HEK293 (cell line): ENCODE data around the gene CIRBP.

Source experiments
- KLF1 ChIP-seq: fragments of 450-650 bp; formaldehyde crosslinking; IDR thresholded peaks from 2 replicates; pipeline ENCODE4 v1.5.1; 2016; ENCODE audit warnings: missing biosample characterization, missing genetic modification characterization
- KLF10 ChIP-seq: fragments of 450-650 bp; IDR thresholded peaks from 2 replicates; pipeline ENCODE4 v1.5.1; 2018; ENCODE audit warnings: missing biosample characterization, mild to moderate bottlenecking, missing genetic modification characterization
- SP2 ChIP-seq: fragments of 450-650 bp; formaldehyde crosslinking; IDR thresholded peaks from 2 replicates; pipeline ENCODE4 v1.5.1; 2016; ENCODE audit warnings: missing biosample characterization, missing genetic modification characterization
- ZNF501 ChIP-seq: fragments of 450-650 bp; formaldehyde crosslinking; IDR thresholded peaks from 2 replicates; pipeline ENCODE4 v1.5.1; 2016; ENCODE audit warnings: missing biosample characterization, missing genetic modification characterization
- ZNF571 ChIP-seq: fragments of 450-650 bp; formaldehyde crosslinking; IDR thresholded peaks from 2 replicates; pipeline ENCODE4 v1.5.0; 2017; ENCODE audit warnings: missing biosample characterization, missing genetic modification characterization
- ZNF596 ChIP-seq: fragments of 450-650 bp; IDR thresholded peaks from 2 replicates; pipeline ENCODE4 v1.5.0; 2018; ENCODE audit warnings: missing biosample characterization, mild to moderate bottlenecking, missing genetic modification characterization, moderate library complexity
- ZNF664 ChIP-seq: fragments of 450-650 bp; formaldehyde crosslinking; IDR thresholded peaks from 2 replicates; pipeline ENCODE4 v1.5.1; 2016; ENCODE audit warnings: missing biosample characterization, missing genetic modification characterization
- TF ChIP-seq, protein P1 (sequence below): fragments of 450-650 bp; formaldehyde crosslinking; IDR thresholded peaks from 2 replicates; pipeline ENCODE4 v1.5.1; 2016; ENCODE audit warnings: missing biosample characterization, missing genetic modification characterization, borderline replicate concordance
- TF ChIP-seq, protein P2 (sequence below): fragments of 450-650 bp; formaldehyde crosslinking; IDR thresholded peaks from 2 replicates; pipeline ENCODE4 v1.5.1; 2016; ENCODE audit warnings: missing biosample characterization, missing genetic modification characterization
- TF ChIP-seq, protein P3 (sequence below): fragments of 450-650 bp; formaldehyde crosslinking; IDR thresholded peaks from 2 replicates; pipeline ENCODE4 v1.5.1; 2016; ENCODE audit warnings: missing biosample characterization, missing genetic modification characterization
- TF ChIP-seq, protein P4 (sequence below): IDR thresholded peaks from 2 replicates; pipeline ENCODE4 v1.6.1; 2011; ENCODE audit warnings: mild to moderate bottlenecking, low read depth, low read length, borderline replicate concordance
- TF ChIP-seq, protein P5 (sequence below): fragments of 450-650 bp; formaldehyde crosslinking; conservative IDR thresholded peaks from 2 replicates; pipeline ENCODE4 v1.5.1; 2016; ENCODE audit warnings: low read depth, missing biosample characterization, missing genetic modification characterization
- TF ChIP-seq, protein P6 (sequence below): fragments of 450-650 bp; formaldehyde crosslinking; conservative IDR thresholded peaks from 2 replicates; pipeline ENCODE4 v1.5.1; 2016; ENCODE audit warnings: low read depth, missing biosample characterization, missing genetic modification characterization
- TF ChIP-seq, protein P7 (sequence below): fragments of 450-650 bp; formaldehyde crosslinking; IDR thresholded peaks from 2 replicates; pipeline ENCODE4 v1.5.1; 2016; ENCODE audit warnings: missing biosample characterization, missing genetic modification characterization, low read depth

The CIRBP gene

DNA sequence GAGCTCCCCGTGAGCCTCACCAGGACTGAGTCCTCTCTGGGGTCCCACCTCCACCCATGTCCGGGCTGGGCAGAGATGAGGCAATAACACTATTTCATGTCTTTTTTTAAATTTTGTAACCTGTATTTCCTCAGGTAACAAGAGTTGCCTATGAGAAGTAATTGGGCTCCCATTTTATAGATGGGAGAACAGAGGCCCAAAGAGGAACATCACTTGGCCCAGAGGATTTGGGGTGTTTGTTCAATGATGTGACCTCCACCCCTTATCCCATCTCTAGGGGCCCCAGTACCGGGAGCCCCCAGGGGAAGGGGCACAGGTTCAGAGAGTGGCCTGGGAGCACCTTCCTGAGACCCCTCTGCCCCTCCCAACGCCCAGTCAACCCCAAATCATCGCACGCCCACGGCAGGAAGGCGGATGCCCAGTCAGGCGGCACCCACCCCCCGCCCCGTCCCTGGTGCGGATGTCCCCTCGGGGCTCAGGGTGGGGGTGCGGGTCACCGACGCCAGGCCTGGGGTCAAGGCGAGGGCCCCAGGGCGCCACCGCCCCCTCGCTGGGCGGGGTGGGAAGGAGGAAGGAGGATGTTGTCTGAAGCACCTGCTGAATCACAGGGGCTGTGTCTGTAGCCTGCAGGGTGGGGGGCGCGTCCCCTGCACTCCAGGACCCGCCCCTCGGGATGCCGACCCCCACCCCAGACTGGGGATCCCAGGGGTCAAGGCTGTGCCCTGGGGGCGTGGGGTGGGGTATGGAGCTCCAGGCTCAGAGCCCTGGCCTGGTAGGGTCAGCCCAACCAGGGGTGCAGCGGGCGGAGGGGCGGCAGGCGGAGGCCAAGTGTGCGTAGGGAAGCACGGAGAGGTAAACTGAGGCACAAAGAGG is 9.0 kb upstream of the CIRBP start (continued):
- TF ChIP-seq, protein P1, sequence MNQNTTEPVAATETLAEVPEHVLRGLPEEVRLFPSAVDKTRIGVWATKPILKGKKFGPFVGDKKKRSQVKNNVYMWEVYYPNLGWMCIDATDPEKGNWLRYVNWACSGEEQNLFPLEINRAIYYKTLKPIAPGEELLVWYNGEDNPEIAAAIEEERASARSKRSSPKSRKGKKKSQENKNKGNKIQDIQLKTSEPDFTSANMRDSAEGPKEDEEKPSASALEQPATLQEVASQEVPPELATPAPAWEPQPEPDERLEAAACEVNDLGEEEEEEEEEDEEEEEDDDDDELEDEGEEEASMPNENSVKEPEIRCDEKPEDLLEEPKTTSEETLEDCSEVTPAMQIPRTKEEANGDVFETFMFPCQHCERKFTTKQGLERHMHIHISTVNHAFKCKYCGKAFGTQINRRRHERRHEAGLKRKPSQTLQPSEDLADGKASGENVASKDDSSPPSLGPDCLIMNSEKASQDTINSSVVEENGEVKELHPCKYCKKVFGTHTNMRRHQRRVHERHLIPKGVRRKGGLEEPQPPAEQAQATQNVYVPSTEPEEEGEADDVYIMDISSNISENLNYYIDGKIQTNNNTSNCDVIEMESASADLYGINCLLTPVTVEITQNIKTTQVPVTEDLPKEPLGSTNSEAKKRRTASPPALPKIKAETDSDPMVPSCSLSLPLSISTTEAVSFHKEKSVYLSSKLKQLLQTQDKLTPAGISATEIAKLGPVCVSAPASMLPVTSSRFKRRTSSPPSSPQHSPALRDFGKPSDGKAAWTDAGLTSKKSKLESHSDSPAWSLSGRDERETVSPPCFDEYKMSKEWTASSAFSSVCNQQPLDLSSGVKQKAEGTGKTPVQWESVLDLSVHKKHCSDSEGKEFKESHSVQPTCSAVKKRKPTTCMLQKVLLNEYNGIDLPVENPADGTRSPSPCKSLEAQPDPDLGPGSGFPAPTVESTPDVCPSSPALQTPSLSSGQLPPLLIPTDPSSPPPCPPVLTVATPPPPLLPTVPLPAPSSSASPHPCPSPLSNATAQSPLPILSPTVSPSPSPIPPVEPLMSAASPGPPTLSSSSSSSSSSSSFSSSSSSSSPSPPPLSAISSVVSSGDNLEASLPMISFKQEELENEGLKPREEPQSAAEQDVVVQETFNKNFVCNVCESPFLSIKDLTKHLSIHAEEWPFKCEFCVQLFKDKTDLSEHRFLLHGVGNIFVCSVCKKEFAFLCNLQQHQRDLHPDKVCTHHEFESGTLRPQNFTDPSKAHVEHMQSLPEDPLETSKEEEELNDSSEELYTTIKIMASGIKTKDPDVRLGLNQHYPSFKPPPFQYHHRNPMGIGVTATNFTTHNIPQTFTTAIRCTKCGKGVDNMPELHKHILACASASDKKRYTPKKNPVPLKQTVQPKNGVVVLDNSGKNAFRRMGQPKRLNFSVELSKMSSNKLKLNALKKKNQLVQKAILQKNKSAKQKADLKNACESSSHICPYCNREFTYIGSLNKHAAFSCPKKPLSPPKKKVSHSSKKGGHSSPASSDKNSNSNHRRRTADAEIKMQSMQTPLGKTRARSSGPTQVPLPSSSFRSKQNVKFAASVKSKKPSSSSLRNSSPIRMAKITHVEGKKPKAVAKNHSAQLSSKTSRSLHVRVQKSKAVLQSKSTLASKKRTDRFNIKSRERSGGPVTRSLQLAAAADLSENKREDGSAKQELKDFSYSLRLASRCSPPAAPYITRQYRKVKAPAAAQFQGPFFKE: no peak
- TF ChIP-seq ZNF596 (no peak), ZNF664 (tag by site-specific recombination) (no peak), KLF10 (tag by site-specific recombination) (no peak), ZNF501 (tag by site-specific recombination) (no peak), ZNF571 (tag by site-specific recombination) (no peak), KLF1 (tag by site-specific recombination) (peak; percentile 99), SP2 (tag by site-specific recombination) (peak; percentile 29)
- TF ChIP-seq, protein P2, sequence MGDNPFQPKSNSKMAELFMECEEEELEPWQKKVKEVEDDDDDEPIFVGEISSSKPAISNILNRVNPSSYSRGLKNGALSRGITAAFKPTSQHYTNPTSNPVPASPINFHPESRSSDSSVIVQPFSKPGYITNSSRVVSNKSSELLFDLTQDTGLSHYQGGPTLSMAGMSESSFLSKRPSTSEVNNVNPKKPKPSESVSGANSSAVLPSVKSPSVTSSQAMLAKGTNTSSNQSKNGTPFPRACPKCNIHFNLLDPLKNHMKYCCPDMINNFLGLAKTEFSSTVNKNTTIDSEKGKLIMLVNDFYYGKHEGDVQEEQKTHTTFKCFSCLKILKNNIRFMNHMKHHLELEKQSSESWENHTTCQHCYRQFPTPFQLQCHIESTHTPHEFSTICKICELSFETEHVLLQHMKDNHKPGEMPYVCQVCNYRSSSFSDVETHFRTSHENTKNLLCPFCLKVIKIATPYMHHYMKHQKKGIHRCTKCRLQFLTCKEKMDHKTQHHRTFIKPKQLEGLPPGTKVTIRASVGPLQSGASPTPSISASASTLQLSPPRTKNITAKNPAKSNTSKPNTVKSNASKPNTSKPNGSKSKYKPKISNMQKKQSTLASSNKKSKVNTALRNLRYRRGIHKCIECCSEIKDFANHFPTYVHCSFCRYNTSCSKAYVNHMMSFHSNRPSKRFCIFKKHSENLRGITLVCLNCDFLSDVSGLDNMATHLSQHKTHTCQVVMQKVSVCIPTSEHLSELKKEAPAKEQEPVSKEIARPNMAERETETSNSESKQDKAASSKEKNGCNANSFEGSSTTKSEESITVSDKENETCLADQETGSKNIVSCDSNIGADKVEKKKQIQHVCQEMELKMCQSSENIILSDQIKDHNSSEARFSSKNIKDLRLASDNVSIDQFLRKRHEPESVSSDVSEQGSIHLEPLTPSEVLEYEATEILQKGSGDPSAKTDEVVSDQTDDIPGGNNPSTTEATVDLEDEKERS (tag by site-specific recombination): no peak
- TF ChIP-seq, protein P3, sequence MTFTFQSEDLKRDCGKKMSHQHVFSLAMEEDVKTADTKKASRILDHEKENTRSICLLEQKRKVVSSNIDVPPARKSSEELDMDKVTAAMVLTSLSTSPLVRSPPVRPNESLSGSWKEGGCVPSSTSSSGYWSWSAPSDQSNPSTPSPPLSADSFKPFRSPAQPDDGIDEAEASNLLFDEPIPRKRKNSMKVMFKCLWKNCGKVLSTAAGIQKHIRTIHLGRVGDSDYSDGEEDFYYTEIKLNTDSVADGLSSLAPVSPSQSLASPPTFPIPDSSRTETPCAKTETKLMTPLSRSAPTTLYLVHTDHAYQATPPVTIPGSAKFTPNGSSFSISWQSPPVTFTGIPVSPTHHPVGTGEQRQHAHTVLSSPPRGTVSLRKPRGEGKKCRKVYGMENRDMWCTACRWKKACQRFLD: no peak
- TF ChIP-seq, protein P4, sequence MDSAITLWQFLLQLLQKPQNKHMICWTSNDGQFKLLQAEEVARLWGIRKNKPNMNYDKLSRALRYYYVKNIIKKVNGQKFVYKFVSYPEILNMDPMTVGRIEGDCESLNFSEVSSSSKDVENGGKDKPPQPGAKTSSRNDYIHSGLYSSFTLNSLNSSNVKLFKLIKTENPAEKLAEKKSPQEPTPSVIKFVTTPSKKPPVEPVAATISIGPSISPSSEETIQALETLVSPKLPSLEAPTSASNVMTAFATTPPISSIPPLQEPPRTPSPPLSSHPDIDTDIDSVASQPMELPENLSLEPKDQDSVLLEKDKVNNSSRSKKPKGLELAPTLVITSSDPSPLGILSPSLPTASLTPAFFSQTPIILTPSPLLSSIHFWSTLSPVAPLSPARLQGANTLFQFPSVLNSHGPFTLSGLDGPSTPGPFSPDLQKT: no peak
- TF ChIP-seq, protein P5, sequence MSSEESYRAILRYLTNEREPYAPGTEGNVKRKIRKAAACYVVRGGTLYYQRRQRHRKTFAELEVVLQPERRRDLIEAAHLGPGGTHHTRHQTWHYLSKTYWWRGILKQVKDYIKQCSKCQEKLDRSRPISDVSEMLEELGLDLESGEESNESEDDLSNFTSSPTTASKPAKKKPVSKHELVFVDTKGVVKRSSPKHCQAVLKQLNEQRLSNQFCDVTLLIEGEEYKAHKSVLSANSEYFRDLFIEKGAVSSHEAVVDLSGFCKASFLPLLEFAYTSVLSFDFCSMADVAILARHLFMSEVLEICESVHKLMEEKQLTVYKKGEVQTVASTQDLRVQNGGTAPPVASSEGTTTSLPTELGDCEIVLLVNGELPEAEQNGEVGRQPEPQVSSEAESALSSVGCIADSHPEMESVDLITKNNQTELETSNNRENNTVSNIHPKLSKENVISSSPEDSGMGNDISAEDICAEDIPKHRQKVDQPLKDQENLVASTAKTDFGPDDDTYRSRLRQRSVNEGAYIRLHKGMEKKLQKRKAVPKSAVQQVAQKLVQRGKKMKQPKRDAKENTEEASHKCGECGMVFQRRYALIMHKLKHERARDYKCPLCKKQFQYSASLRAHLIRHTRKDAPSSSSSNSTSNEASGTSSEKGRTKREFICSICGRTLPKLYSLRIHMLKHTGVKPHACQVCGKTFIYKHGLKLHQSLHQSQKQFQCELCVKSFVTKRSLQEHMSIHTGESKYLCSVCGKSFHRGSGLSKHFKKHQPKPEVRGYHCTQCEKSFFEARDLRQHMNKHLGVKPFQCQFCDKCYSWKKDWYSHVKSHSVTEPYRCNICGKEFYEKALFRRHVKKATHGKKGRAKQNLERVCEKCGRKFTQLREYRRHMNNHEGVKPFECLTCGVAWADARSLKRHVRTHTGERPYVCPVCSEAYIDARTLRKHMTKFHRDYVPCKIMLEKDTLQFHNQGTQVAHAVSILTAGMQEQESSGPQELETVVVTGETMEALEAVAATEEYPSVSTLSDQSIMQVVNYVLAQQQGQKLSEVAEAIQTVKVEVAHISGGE (tag by site-specific recombination): peak; percentile 34; the same call in 1 of the 2 replicates
- TF ChIP-seq, protein P6, sequence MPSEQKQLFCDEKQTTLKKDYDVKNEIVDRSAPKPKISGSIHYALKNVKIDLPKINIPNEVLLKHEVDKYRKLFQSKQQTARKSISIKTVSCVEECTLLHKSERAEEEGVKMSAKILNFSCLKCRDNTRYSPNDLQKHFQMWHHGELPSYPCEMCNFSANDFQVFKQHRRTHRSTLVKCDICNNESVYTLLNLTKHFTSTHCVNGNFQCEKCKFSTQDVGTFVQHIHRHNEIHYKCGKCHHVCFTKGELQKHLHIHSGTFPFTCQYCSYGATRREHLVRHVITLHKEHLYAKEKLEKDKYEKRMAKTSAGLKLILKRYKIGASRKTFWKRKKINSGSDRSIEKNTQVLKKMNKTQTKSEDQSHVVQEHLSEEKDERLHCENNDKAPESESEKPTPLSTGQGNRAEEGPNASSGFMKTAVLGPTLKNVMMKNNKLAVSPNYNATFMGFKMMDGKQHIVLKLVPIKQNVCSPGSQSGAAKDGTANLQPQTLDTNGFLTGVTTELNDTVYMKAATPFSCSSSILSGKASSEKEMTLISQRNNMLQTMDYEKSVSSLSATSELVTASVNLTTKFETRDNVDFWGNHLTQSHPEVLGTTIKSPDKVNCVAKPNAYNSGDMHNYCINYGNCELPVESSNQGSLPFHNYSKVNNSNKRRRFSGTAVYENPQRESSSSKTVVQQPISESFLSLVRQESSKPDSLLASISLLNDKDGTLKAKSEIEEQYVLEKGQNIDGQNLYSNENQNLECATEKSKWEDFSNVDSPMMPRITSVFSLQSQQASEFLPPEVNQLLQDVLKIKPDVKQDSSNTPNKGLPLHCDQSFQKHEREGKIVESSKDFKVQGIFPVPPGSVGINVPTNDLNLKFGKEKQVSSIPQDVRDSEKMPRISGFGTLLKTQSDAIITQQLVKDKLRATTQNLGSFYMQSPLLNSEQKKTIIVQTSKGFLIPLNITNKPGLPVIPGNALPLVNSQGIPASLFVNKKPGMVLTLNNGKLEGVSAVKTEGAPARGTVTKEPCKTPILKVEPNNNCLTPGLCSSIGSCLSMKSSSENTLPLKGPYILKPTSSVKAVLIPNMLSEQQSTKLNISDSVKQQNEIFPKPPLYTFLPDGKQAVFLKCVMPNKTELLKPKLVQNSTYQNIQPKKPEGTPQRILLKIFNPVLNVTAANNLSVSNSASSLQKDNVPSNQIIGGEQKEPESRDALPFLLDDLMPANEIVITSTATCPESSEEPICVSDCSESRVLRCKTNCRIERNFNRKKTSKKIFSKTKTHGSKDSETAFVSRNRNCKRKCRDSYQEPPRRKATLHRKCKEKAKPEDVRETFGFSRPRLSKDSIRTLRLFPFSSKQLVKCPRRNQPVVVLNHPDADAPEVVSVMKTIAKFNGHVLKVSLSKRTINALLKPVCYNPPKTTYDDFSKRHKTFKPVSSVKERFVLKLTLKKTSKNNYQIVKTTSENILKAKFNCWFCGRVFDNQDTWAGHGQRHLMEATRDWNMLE (tag by site-specific recombination): no peak
- TF ChIP-seq, protein P7, sequence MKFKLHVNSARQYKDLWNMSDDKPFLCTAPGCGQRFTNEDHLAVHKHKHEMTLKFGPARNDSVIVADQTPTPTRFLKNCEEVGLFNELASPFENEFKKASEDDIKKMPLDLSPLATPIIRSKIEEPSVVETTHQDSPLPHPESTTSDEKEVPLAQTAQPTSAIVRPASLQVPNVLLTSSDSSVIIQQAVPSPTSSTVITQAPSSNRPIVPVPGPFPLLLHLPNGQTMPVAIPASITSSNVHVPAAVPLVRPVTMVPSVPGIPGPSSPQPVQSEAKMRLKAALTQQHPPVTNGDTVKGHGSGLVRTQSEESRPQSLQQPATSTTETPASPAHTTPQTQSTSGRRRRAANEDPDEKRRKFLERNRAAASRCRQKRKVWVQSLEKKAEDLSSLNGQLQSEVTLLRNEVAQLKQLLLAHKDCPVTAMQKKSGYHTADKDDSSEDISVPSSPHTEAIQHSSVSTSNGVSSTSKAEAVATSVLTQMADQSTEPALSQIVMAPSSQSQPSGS (tag by site-specific recombination): no peak
